NT2/D1 (cell line): ENCODE measurements around the gene CRACR2A.

Experiments used
- SUZ12 ChIP-seq: IDR thresholded peaks from 2 replicates; pipeline ENCODE4 v1.6.1; 2011; ENCODE audit not compliant: insufficient read length, insufficient read depth; ENCODE audit errors: extremely low read depth
- YY1 ChIP-seq: IDR thresholded peaks from 2 replicates; pipeline ENCODE4 v1.6.1; 2011; ENCODE audit not compliant: insufficient read length, insufficient read depth
- ZNF274 ChIP-seq: IDR thresholded peaks from 2 replicates; pipeline ENCODE4 v1.6.1; 2011; ENCODE audit warnings: mild to moderate bottlenecking, low read depth, low read length

- TF ChIP-seq SUZ12 (no peak), YY1 (no peak), ZNF274 (no peak)
Observed at GRCh38 chr12:3614806-3615466, 138.0 kb downstream of the CRACR2A start.
